Stimulated activated CD8-positive, alpha-beta memory T cell treated with anti-CD3 and anti-CD28 coated beads, Interleukin-12 subunit alpha, Interleukin-12 subunit beta, amount 100 ng/mL, for 24 hours (primary cell): ENCODE measurements around the gene CDK12.
"Not testable (repeated sequence)": the region's sequence is repeated elsewhere in the genome, so short reads cannot be mapped to it uniquely, and the experiment has no call there.

ENCODE experiments used
- DNase-seq: peaks from one replicate; pipeline ENCODE4 v3.0.0-alpha.2; 2020; ENCODE audit errors: extremely low read depth

The CDK12 gene

GRCh38 chr17:39496921-39497320 lies 35.6 kb downstream of the CDK12 start:
- DNase-seq, result not testable (repeated sequence)

GRCh38 chr17:39507511-39507910 lies 46.2 kb downstream of the CDK12 start:
- DNase-seq, result no peak

GRCh38 chr17:39508987-39509386 lies 47.7 kb downstream of the CDK12 start:
- no peak for DNase-seq

GRCh38 chr17:39513309-39513708 lies 52.0 kb downstream of the CDK12 start:
- no peak for DNase-seq

GRCh38 chr17:39513915-39514314 lies 52.6 kb downstream of the CDK12 start:
- DNase-seq, result no peak

- DNase-seq, result no peak
These were observed 55.9 kb downstream of the CDK12 start for GRCh38 chr17:39517224-39517623.

- DNase-seq, result no peak
These were observed 64.7 kb downstream of the CDK12 start for GRCh38 chr17:39525801-39526506.

GRCh38 chr17:39527220-39527813 lies 66.0 kb downstream of the CDK12 start:
- no peak for DNase-seq

- no peak for DNase-seq
These were observed 68.2 kb downstream of the CDK12 start for GRCh38 chr17:39529455-39529854.

GRCh38 chr17:39530513-39530912 lies 69.2 kb downstream of the CDK12 start:
- no peak for DNase-seq

- DNase-seq, result no peak
These were observed 70.0 kb downstream of the CDK12 start for GRCh38 chr17:39531252-39531651.

GRCh38 chr17:39533891-39534290 lies 72.6 kb downstream of the CDK12 start:
- no peak for DNase-seq

- no peak for DNase-seq
These were observed 73.6 kb downstream of the CDK12 start for GRCh38 chr17:39534768-39535405.

- DNase-seq, result no peak
These were observed 75.2 kb downstream of the CDK12 start for GRCh38 chr17:39536468-39536867.

- DNase-seq, result not testable (repeated sequence)
These were observed 76.1 kb downstream of the CDK12 start for GRCh38 chr17:39537364-39537763.

GRCh38 chr17:39538866-39539265 lies 77.6 kb downstream of the CDK12 start:
- no peak for DNase-seq

- DNase-seq, result no peak
These were observed 79.3 kb downstream of the CDK12 start for GRCh38 chr17:39540611-39541010.

- no peak for DNase-seq
These were observed 80.4 kb downstream of the CDK12 start for GRCh38 chr17:39541652-39542051.

GRCh38 chr17:39543176-39543575 lies 81.9 kb downstream of the CDK12 start:
- DNase-seq, result no peak

GRCh38 chr17:39543664-39544063 lies 82.4 kb downstream of the CDK12 start:
- no peak for DNase-seq

- not testable (repeated sequence) for DNase-seq
These were observed 83.1 kb downstream of the CDK12 start for GRCh38 chr17:39544361-39544760.

GRCh38 chr17:39547713-39548478 lies 86.6 kb downstream of the CDK12 start:
- peak; percentile 49 for DNase-seq
